Spleen (tissue), 7 donors: ENCODE data around the gene AP1AR.

Experiments
- CTCF ChIP-seq, 11 experiments: fragments of 200-600 bp in 7 of 11; fragments of 450-650 bp in 4 of 11; sonication (generic) in 4 of 11; IDR thresholded peaks in 8 of 11; conservative IDR thresholded peaks in 3 of 11; 1 replicate in 7 of 11; 2 replicates in 4 of 11; pipeline versions ENCODE4 v1.4.0 to v1.8.0; 2016 to 2021; ENCODE audit warnings: antibody characterized with exemption in 11 of 11, inconsistent platforms in 4 of 11, mild to moderate bottlenecking in 1 of 11
- POLR2AphosphoS5 ChIP-seq, 3 donors: sonication (generic); formaldehyde crosslinking; IDR thresholded peaks; one replicate each; pipeline ENCODE4 v1.5.1; 2017; ENCODE audit warnings: antibody characterized with exemption in 3 of 3
- donor health status: DM: no; HTN: no; CAD: no; lungs with moderate emphysema.
- donor health status: DM: no; HTN: no; CAD: no.
- donor health status: DM: no; HTN: no; CAD: no.

- TF ChIP-seq POLR2AphosphoS5 (IDR thresholded peaks at IDR 0.05): no peak
- no peak for TF ChIP-seq CTCF (IDR thresholded peaks at IDR 0.05 in 8 of 11, conservative IDR thresholded peaks at IDR 0.05 in 3 of 11)
Measured at GRCh38 chr4:112222219-112222955, 9.2 kb upstream of the AP1AR start.
